H1 (cell line): Measurements from ENCODE around the gene IQCF5.

Experiments used
- POLR2A ChIP-seq, 2 experiments: IDR thresholded peaks; 1 replicate in 1 of 2; 2 replicates in 1 of 2; pipeline ENCODE4 v1.6.1; 2011; ENCODE audit warnings: low read depth in 2 of 2, low read length in 2 of 2, mild to moderate bottlenecking in 2 of 2; ENCODE audit errors: control extremely low read depth in 1 of 2
- TF ChIP-seq, protein P1 (sequence below), 3 experiments: IDR thresholded peaks; 1 replicate in 2 of 3; 2 replicates in 1 of 3; pipeline versions ENCODE4 v1.5.1 to v1.6.1; 2011; ENCODE audit warnings: low read length in 3 of 3, mild to moderate bottlenecking in 3 of 3, inconsistent platforms in 2 of 3, low read depth in 1 of 3, moderate library complexity in 1 of 3; ENCODE audit not compliant: insufficient read depth in 1 of 3; ENCODE audit errors: control extremely low read depth in 1 of 3

GRCh38 chr3:51879937-51880336, 4.5 kb upstream of the IQCF5 start:
- no peak for TF ChIP-seq POLR2A (IDR thresholded peaks at IDR 0.05; ENCODE audit: control extremely low read depth in 1 of 2, low read depth in 2 of 2, low read length in 2 of 2)
- TF ChIP-seq, protein P1, sequence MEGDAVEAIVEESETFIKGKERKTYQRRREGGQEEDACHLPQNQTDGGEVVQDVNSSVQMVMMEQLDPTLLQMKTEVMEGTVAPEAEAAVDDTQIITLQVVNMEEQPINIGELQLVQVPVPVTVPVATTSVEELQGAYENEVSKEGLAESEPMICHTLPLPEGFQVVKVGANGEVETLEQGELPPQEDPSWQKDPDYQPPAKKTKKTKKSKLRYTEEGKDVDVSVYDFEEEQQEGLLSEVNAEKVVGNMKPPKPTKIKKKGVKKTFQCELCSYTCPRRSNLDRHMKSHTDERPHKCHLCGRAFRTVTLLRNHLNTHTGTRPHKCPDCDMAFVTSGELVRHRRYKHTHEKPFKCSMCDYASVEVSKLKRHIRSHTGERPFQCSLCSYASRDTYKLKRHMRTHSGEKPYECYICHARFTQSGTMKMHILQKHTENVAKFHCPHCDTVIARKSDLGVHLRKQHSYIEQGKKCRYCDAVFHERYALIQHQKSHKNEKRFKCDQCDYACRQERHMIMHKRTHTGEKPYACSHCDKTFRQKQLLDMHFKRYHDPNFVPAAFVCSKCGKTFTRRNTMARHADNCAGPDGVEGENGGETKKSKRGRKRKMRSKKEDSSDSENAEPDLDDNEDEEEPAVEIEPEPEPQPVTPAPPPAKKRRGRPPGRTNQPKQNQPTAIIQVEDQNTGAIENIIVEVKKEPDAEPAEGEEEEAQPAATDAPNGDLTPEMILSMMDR (IDR thresholded peaks at IDR 0.05; ENCODE audit: control extremely low read depth in 1 of 3, insufficient read depth in 1 of 3, low read depth in 1 of 3, low read length in 3 of 3) = no peak
